GM12875 (cell line): ENCODE results near the gene MRPL4.

Experiments
- H3K4me3 ChIP-seq: one replicate; pipeline ENCODE4 v1.5.1; 2011; ENCODE audit warnings: low read depth, low read length, control low read depth
- TF ChIP-seq, protein P1 (sequence below): IDR thresholded peaks from 2 replicates; pipeline ENCODE4 v1.5.1; 2011; ENCODE audit warnings: low read depth, mild to moderate bottlenecking, control low read depth, inconsistent platforms, low read length, moderate library complexity, borderline replicate concordance; ENCODE audit not compliant: insufficient read depth

Gene MRPL4

DNA sequence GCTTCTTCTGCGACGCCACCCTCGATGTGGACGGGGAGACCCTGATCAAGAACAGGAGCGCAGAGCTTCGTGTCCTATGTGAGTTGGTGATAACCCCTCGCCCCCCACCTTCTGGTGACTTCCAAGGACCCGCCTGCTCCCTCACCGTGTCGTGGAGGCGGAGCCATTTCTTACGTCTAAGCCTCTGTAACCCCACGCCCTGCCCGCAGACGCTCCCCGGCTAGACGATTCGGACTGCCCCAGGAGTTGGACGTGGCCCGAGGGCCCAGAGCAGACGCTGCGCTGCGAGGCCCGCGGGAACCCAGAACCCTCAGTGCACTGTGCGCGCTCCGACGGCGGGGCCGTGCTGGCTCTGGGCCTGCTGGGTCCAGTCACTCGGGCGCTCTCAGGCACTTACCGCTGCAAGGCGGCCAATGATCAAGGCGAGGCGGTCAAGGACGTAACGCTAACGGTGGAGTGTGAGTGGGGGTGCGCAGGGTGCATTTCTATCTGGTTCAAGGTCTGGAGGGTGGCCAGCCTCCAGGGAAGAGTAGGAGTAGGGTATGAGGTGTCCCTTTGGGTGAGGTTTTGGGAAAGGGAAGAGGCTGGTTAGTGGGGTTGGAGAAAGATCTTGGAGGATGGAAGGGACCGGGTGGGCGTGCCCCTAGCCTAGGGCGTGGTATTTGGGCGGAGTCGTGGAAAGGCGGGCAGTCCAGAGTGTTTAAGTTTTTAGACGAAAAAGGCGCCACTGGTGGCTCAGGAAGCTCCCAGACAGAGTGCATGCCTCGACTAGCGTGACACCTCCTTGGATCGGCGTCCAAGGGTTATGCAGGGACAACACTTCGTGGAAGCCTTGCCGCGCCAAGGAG is 41.0 kb downstream of the MRPL4 start:
- H3K4me3 ChIP-seq = peak overlapping the region; percentile 41

DNA sequence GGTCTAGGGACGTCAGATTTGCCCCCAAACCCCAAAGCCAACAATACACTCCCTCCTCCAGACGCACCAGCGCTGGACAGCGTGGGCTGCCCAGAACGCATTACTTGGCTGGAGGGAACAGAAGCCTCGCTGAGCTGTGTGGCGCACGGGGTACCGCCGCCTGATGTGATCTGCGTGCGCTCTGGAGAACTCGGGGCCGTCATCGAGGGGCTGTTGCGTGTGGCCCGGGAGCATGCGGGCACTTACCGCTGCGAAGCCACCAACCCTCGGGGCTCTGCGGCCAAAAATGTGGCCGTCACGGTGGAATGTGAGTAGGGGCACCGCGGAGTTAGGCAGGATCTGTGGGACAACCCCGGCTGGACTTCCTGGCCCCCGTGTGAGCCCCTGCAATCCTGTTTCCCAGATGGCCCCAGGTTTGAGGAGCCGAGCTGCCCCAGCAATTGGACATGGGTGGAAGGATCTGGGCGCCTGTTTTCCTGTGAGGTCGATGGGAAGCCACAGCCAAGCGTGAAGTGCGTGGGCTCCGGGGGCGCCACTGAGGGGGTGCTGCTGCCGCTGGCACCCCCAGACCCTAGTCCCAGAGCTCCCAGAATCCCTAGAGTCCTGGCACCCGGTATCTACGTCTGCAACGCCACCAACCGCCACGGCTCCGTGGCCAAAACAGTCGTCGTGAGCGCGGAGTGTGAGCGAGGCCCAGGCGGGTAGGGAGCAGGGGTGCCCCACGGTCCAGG is 41.8 kb downstream of the MRPL4 start:
- TF ChIP-seq, protein P1, sequence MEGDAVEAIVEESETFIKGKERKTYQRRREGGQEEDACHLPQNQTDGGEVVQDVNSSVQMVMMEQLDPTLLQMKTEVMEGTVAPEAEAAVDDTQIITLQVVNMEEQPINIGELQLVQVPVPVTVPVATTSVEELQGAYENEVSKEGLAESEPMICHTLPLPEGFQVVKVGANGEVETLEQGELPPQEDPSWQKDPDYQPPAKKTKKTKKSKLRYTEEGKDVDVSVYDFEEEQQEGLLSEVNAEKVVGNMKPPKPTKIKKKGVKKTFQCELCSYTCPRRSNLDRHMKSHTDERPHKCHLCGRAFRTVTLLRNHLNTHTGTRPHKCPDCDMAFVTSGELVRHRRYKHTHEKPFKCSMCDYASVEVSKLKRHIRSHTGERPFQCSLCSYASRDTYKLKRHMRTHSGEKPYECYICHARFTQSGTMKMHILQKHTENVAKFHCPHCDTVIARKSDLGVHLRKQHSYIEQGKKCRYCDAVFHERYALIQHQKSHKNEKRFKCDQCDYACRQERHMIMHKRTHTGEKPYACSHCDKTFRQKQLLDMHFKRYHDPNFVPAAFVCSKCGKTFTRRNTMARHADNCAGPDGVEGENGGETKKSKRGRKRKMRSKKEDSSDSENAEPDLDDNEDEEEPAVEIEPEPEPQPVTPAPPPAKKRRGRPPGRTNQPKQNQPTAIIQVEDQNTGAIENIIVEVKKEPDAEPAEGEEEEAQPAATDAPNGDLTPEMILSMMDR = no peak
- H3K4me3 ChIP-seq = no peak overlapping the region

More for the DNA sequence above, 41.0 kb downstream of the MRPL4 start:
- TF ChIP-seq, protein P1 = no peak

DNA sequence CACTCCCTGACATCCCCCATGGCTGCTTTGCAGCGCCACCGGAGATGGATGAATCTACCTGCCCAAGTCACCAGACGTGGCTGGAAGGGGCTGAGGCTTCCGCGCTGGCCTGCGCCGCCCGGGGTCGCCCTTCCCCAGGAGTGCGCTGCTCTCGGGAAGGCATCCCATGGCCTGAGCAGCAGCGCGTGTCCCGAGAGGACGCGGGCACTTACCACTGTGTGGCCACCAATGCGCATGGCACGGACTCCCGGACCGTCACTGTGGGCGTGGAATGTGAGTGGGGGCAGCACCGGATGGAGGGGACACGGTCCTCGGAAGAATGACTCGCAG is 42.3 kb downstream of the MRPL4 start:
- TF ChIP-seq, protein P1 = no peak
- H3K4me3 ChIP-seq = no peak overlapping the region

DNA sequence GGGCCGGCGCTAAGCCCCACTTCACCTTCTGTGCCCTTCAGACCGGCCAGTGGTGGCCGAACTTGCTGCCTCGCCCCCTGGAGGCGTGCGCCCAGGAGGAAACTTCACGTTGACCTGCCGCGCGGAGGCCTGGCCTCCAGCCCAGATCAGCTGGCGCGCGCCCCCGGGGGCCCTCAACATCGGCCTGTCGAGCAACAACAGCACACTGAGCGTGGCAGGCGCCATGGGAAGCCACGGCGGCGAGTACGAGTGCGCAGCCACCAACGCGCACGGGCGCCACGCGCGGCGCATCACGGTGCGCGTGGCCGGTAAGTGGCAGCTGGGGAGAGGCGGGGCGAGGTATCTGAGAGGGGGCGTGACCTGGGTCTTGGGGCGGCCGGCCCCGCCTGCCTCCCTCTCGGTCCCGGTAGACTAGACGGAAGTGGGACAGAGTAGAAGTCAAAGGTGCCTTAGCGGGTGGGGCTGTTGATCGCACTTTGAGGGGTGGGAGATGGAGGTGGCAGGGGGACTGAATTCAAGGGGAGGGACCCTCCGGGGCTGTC is 43.4 kb downstream of the MRPL4 start:
- peak overlapping the region; percentile 8 for H3K4me3 ChIP-seq
- TF ChIP-seq, protein P1 = peak; percentile 20; the same call in 1 of the 2 replicates

DNA sequence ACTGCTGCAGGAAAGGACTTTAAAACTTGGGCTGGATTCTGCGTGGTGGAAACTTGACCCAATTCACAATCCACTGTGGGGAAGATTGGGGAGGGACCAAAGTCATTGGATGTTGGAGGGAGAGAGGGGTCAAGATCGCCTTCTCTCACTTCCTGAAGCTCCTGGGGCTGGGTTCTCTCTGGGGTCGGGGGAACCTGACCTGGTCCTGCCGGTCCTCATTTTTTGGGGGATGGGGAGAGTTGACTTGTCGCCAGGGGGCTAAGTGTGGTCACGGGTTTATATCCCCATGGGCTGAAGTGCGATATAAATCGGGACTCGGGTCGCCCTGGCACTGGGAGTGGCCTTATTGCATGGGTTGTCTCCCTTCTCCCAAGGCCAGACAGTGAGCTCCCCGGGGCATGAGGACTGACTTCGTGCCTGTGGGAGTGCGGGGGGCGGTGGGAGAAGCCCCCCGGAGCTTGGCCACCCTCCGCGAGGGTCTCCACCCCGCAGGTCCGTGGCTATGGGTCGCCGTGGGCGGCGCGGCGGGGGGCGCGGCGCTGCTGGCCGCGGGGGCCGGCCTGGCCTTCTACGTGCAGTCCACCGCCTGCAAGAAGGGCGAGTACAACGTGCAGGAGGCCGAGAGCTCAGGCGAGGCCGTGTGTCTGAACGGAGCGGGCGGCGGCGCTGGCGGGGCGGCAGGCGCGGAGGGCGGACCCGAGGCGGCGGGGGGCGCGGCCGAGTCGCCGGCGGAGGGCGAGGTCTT is 44.0 kb downstream of the MRPL4 start:
- no peak overlapping the region for H3K4me3 ChIP-seq
- TF ChIP-seq, protein P1 = no peak

DNA sequence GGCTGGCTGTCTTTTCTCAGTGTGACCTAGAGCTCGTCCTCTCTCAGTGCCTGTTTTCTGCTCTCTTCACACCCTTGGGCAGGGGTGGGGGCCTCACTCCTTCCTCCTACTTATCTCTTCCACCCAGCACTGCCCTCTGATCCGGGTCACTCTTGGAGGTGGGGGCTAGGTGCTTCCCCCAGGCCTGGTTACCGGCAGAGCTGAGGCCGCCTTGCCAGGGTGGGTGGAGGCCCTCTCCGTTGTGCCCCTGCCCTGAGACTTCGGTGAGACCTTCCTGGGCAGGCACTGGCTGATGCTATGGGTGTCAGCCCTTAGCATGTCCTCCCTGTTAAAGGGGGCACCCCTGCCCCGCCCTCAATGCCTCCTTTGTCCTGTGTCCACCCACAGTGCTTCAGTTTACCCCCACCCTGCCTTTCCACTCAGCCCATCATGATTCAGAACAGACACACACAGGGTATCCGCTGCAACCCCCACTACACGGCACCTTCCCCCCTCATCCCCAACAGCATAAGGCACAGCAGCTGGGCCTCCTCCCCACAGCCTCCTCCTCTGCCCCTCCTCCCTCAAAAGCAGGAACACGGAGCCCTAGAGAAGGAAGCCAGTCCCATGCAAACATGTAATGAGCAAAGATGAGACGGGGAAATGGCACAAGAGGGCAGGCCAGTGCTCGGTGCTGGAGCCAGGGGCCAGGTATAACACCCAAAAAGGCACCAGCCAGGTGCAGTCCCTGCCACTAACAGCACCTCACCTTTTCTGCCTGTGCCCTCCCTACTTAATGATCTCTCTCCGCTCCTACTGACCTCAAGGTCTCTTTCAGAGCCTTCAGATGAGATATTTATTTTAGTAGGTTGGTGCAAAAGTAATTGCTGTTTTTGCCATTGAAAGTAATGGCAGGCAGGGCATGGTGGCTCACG is 47.8 kb downstream of the MRPL4 start:
- TF ChIP-seq, protein P1 = no peak
- no peak overlapping the region for H3K4me3 ChIP-seq
